HTR-8/SVneo (cell line): ENCODE measurements around the gene CEP41.

Source experiments
- DNase-seq: peaks from one replicate; pipeline ENCODE4 v3.0.0; 2011; ENCODE audit warnings: low spot score, mixed read lengths; ENCODE audit not compliant: insufficient read length
- FAIRE-seq: peaks from 2 replicates; lab custom pipeline; 2011; peaks lifted over from hg19 to GRCh38; lab: Jason Lieb, UNC

The CEP41 gene

DNA sequence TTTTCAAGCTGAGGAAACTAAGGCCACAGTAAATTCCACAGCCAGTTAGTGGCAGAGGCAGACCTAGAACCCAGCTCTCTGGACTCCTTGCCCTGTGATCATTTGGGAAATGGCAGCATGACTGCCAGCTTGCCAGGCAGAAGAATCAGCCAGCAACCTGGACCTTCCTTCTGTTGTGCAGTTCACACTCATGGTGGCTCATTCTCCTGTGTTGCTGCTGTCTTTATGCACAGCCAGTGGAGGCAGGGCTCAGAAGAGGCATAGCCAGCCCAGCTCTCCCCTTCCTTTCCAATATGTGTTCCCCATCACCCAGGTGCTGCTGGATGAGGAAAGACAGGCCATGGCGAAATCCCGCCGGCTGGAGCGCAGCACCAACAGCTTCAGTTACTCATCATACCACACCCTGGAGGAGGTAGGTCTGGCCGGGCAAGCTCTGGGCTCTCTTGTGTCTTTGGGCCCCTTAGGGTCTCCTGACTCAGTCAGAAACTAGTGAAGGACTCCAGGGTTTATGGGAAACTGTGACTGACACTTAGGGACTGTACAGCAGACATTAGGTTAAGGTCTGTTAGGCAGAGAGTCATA lies 81.4 kb downstream of the CEP41 start:
- FAIRE-seq (no peak), DNase-seq (no peak)

GRCh38 chr7:130358471-130358870 lies 82.3 kb downstream of the CEP41 start:
- DNase-seq (no peak), FAIRE-seq (no peak)

DNA sequence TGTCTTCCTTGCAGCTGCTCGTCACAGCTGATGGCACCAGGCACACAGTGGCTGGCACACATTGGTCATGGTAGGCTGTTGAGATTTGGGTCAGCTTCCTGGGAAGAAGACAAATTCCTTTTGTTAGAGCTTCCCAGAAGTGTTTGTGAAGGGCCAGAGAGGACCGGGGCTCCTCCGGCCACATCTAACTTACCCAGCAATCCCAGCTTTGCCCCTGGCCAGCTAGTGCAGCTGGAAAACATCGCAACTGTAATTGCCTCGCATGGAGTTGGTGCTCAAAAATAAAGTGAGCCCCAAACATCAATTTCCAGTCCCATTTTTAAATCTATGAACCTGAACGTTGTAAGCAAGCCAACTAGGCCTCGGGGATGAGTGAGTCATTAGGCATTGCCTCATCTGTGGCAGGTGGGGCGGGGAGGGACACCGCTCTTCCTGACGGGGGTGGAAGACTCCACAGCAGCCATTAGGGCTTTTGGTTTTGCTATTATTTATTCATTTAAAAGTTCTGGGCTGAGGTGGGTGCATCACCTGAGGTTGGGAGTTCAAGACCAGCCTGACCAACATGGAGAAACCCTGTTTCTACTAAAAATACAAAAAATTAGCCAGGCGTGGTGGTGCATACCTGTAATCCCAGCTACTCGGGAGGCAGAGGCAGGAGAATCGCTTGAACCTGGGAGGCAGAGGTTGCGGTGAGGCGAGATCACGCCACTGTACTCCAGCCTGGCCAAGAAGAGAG lies 83.8 kb downstream of the CEP41 start:
- DNase-seq (peak; percentile 69), FAIRE-seq (no peak)

DNA sequence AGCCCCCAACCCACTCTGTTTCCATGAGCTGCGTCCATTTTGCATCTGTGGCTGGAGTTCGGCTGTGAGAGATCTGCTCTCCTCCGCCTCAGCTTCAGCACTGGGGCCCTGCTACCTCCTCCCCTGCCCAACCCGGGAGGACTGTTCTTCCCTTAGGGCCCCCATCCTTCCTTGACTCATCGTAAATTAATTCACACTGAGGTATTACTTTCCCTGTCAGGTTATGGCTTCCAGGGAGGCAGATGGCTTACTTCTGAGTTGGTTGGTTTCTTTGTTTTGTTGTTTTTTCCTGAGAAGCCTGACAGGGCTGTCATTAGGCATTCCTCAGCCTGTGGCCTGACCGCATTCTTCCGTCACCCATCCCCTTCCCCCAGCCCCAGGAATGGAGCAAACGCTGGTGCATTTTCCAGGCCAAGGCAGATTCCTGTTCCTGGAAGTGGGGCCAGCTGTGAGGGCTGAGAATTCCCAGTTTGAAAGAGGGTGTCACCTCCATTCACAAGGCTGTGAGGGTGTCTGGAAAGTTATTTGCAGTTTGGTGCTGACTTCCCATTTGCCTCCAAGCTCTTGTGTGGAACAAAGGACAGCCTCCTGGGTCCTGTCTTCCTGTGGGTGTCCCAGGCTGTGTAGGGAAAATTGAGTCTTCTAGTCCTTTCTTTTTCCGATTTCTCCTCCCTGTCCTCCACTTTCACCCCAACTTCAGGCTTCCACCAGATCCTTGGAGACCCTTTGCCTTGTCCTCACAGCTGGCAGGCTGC lies 84.5 kb downstream of the CEP41 start:
- DNase-seq: peak; percentile 85
- peak; percentile 79 for FAIRE-seq

GRCh38 chr7:130353196-130353595 lies 87.6 kb downstream of the CEP41 start:
- FAIRE-seq: no peak
- no peak for DNase-seq

DNA sequence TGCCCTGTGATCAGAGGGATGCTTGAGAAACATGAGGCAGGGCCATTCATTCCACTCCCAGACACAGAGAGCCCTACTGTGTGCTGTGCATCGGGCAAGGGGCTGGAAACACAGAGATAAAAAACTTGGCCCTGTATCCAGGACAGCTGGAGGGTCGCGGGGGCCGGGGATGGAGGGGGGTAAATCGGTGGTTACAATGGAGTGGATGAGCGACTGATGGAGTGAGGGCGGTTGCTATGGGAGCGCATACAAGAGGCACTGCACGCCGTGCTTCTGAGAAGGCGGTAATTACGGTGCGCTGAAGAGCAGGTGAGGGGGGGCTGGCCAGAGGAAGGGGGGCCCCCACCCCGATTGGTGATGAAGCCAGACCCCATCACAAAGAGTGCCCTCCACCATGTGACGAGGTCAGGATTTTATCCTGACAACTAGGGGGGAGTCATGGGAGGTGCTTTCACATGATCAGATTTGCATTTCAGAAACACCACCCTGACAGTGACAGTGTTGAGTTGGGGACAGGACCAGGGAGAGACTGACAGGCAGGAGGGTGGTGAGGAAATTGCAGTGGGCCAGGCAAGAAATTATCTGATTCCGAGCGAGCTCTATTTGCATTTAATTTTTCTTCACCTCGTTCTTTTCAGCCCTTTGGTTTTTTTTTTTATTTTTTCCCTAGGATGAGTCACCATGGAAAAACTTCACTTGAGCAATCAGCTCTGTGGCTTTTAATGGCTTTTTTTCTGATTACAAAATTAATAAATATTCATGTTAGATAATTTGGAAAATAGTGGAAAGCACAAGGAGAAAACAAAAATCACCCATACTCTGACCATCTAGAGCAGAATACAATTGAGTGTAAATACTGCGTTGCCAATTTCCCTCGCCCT lies 88.4 kb downstream of the CEP41 start:
- no peak for DNase-seq

GRCh38 chr7:130351791-130352090 lies 89.1 kb downstream of the CEP41 start:
- FAIRE-seq: no peak

More for the DNA sequence above, 88.4 kb downstream of the CEP41 start:
- FAIRE-seq: no peak

DNA sequence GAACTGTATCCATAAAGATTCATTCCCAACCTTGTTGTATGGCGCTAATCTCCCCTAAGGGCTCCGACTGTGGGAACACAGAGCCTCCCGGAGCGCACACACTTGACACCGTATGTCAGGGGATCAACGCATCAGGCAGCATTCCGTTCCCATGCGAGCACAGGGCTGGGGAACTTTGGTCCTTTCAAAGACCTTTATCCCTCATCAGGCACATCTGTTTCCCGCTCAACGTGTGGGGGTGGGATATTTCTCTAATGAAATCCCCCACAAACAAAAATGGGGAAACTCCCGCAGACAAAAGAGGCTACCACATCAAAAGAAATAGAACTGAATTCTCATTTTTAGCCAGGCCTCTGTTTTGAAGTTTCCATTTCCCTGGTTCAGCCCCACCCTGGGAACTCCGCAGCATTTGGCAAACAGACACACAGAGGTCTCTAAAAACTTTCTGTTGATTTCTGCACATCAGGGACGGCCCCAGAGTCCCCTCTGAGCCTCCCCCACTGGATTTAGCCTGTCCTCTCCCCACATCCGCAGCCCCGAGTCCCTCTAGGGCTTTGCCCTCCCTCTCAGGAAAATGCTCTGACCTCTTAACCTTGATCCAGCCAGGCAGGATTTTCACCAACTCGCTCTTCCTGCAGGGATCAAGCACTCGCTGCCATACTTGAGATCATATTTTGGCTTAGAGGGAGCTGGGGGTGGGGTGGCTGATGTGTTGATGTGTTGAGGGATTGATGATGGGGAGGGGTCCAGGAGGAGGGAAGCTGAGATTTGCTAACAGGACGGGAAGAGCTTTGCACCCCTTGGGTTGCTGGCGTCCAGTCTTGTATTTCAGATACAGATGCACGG lies 89.6 kb downstream of the CEP41 start:
- FAIRE-seq: no peak

More at GRCh38 chr7:130351791-130352090, 89.1 kb downstream of the CEP41 start:
- no peak for DNase-seq

GRCh38 chr7:130349911-130350782 lies 90.7 kb downstream of the CEP41 start:
- DNase-seq (no peak), FAIRE-seq (no peak)

More for the DNA sequence above, 89.6 kb downstream of the CEP41 start:
- DNase-seq: no peak

GRCh38 chr7:130346941-130347340 lies 93.9 kb downstream of the CEP41 start:
- no peak for FAIRE-seq
- no peak for DNase-seq

DNA sequence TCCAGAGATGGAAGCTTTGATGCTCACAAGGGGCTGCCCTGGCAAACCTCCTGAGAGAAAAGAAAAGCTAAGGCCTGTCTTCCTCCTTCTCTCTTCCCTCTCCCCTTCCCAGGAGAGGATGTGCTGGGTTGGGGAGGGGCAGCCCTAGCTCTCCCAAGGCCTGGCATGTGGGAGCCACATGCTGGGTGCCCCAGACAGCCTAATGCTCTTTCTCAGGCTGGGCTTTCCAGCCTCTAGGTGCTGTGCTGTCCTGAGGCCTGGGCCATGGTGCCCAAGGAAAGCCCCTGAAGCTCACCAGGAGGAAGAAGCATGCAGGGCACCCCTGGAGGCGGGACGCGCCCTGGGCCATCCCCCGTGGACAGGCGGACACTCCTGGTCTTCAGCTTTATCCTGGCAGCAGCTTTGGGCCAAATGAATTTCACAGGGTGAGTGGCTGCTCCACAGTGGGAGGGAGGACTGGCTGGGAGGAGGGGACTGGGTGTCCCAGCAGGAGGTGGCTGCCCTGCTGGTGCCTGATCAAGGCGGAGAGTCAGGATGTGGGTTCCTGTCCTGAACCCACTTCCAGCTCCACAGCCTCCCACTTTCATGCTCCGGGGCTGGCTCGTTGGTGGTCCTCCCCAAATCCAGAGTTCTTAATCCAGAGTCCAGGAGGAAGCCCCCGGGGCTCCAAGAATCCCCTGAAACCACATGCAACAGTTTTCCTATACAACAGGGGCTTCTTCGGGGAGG lies 94.5 kb downstream of the CEP41 start:
- DNase-seq: no peak
- no peak for FAIRE-seq

- FAIRE-seq: no peak
These were observed 95.1 kb downstream of the CEP41 start for GRCh38 chr7:130345725-130346124.

DNA sequence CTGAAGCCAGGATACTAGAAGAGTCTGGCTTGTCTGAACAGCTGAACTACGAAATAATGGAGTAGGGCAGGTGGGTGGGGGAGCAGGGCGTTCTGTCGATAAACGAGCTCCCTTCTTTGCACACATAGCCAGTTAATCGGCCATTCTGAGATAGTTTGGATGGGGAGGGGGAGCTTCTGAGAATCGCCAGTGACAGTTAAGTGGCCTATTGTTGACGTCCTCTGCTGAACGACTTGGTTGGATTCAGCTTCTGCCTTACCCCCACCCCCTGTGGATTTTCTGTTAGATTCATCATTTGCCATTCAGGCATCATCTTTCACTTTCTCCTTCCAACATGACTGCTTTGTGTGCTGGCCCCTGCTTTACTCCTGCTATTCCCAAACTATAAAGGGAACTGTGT lies 95.7 kb downstream of the CEP41 start:
- DNase-seq (no peak), FAIRE-seq (no peak)

More at GRCh38 chr7:130345725-130346124, 95.1 kb downstream of the CEP41 start:
- no peak for DNase-seq

DNA sequence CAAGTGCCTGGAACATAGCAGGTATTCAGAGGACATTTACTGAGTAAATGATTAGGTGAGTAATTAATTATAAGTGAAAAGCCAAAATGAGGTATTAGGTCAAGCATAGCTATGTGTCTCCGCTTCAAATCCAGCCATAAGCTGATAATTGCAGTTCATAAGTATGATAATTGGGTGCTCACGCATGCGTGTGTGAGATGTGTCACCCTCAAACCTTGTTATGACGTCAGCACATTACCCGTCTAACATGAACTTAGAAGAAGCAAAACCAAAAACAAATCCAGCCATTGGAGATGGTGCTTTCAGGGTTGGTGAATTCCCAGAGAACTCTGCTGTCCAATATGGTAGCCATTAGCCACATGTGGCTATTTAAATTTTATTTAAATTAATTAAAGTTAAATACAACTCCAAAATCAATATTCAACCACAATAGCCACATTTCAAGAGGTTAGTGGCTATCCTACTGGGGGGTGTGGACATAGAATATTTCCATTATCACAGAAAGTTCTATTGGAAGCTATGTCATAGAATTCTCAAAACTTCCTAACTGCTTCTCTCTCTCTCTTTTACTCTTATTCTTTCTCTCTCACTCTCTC lies 96.4 kb downstream of the CEP41 start, which contains the start of gene CPA5:
Gene CPA5, plus strand, starts transcription at position 546 of the 596 bp plus-strand sequence. CDS start 1,670 bp downstream, outside the sequence.
- FAIRE-seq (no peak), DNase-seq (no peak)
